ENCODE data around the gene FARS2. TPM values are rescaled to one million over a fixed set of nuclear protein-coding genes. Genes with fewer than 3 reads are reported as not detected.

Gene FARS2
- total and polyA plus RNA-seq, 2 of the 13 experiments (the other 11 are each of a cell fraction or from before 2014, with no cell fraction given): 15.4 to 26.0 TPM

DNA sequence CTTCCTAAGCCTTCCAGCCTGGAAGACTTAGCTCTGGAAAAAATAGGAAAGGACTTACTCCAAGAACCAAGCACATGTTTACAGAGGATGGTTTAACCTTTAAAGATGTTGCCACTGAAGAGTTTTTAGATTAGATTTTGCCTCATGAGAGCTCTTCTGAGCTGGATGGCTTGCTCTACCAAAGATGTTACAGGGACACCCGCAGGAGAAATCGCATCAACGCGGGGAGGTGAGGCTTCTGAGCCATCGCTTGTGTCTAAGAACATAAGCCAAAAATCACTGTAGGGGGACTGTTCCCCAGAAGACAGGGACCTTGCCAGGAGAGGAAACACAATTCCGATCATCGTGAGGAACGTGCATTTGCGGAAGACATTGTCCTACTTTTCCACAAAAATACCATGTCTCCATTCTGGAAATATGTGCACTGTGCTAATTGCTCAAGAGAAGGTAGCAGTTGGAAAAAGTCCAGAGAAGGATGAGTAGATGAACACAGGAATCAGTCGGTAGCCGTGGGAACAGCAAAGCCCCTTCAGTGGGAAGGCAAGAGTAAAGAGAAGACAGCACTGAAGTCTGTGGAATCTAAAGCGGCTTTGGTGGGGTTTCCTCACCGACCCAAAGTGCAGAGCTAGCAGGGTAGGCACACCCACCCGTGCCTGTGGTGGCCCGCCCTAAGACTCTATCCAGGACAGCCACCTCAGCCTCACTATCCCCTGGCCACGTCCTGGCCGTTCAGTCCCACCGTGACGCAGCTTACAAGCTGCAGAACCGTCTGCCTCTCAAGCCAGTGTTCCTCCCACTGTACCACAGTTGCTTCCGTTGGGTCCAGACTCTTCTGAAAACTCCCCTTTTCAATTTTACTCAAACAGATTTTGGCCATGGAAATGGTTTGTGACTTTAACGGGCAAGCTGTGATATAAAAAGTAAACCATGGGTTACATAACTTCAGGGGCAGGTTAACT is 410.6 kb downstream of the FARS2 start (continued):
- no peak for TF ChIP-seq ZBTB10 (CRISPR knock-in tag; IDR thresholded peaks at IDR 0.05; ENCODE audit: borderline replicate concordance)
- TF ChIP-seq ZNF343 (CRISPR knock-in tag; IDR thresholded peaks at IDR 0.05): no peak
- TF ChIP-seq ATF7 (IDR thresholded peaks at IDR 0.05): no peak
- no peak for TF ChIP-seq ATF7 (CRISPR knock-in tag; IDR thresholded peaks at IDR 0.05)
- no peak for TF ChIP-seq PAWR (CRISPR knock-in tag; IDR thresholded peaks at IDR 0.05; ENCODE audit: borderline replicate concordance)

GRCh38 chr6:5672581-5673011 is 411.3 kb downstream of the FARS2 start:
- TF ChIP-seq HNF4A (CRISPR knock-in tag; IDR thresholded peaks at IDR 0.05): no peak
- TF ChIP-seq PHF20 (CRISPR knock-in tag; IDR thresholded peaks at IDR 0.05): no peak
- TF ChIP-seq, protein P1, sequence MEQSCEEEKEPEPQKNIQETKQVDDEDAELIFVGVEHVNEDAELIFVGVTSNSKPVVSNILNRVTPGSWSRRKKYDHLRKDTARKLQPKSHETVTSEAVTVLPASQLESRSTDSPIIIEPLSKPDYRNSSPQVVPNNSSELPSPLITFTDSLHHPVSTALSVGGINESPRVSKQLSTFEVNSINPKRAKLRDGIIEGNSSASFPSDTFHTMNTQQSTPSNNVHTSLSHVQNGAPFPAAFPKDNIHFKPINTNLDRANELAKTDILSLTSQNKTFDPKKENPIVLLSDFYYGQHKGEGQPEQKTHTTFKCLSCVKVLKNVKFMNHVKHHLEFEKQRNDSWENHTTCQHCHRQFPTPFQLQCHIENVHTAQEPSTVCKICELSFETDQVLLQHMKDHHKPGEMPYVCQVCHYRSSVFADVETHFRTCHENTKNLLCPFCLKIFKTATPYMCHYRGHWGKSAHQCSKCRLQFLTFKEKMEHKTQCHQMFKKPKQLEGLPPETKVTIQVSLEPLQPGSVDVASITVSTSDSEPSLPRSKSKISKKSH (CRISPR knock-in tag; IDR thresholded peaks at IDR 0.05; ENCODE audit: borderline replicate concordance): no peak
- TF ChIP-seq MAFF (IDR thresholded peaks at IDR 0.05; ENCODE audit: low read depth, low read length): no peak
- no peak for TF ChIP-seq ZNF747 (CRISPR knock-in tag; IDR thresholded peaks at IDR 0.05; ENCODE audit: borderline replicate concordance)
- in situ Hi-C loops (cut with HindIII; ENCODE audit: extremely low pct_ligation_motif_present, low pct_unique_long_range_greater_than_20kb) (no loop called here), intact Hi-C loops (cut with micrococcal nuclease; ENCODE audit: unreplicated experiment) (no loop called here)
- Histone ChIP-seq H3K4me2 (ENCODE audit: low read depth, low read length) (no peak overlapping the region), H3K79me2 (ENCODE audit: insufficient read depth, low read length) (no peaks in the 10 kb centered on the region), H3K9ac (ENCODE audit: insufficient read depth, low read depth, low read length) (no peak overlapping the region), H3K4me1 (ENCODE audit: insufficient read depth, low read length) (no peaks in the 10 kb centered on the region), H3K36me3 (replicated peaks in 1 of 2; ENCODE audit: control insufficient read depth in 1 of 2, insufficient read depth in 2 of 2, low read length in 2 of 2) (no peaks in the 10 kb centered on the region), H3K4me3 (replicated peaks in 1 of 3; ENCODE audit: insufficient read depth in 1 of 3, low read depth in 2 of 3, low read length in 3 of 3) (no peak overlapping the region), H3K27me3 (ENCODE audit: control insufficient read depth in 1 of 2, insufficient read depth in 2 of 2, low read length in 2 of 2) (no peaks in the 10 kb centered on the region), H2AFZ (ENCODE audit: low read length) (no peak overlapping the region), H3K27ac (ENCODE audit: extremely low read length, insufficient read depth, low read length) (no peak overlapping the region), H4K20me1 (ENCODE audit: insufficient read depth, low read length) (no peaks in the 10 kb centered on the region), H3K9me3 (ENCODE audit: low read length) (no peaks in the 10 kb centered on the region)
- ATAC-seq: no peak
- no TSS peak for BruUV-seq (replicated peaks)
- ChIA-PET POLR2A (no interaction called here), CTCF (ENCODE audit: low intra/inter-chr PET ratio, low total read pairs) (no interaction called here)
- WGBS (ENCODE audit: low lambda C conversion rate): 96% methylated on average over 3 of the region's 3 CpGs
- DNase-seq (ENCODE audit: low spot score): no peak
- no peak for FAIRE-seq

Data from HepG2 (cell line).